K562 (cell line): ENCODE data around the gene PEDS1. TPM values are rescaled to one million over a fixed set of nuclear protein-coding genes. Genes with fewer than 3 reads are reported as not detected.
A peak's percentile ranks its signal among the peaks of the same experiment; 100 is the strongest.

Experiments used
- CHD1 ChIP-seq: fragments of 200-600 bp; sonication (generic); IDR thresholded peaks from one replicate; pipeline ENCODE4 v1.6.1; 2012; ENCODE audit warnings: mild to moderate bottlenecking, moderate library complexity, low read length, inconsistent platforms
- CREM ChIP-seq: IDR thresholded peaks from 2 replicates; pipeline ENCODE4 v1.6.1; 2014; ENCODE audit warnings: antibody characterized with exemption, low read depth
- DNMT1 ChIP-seq: fragments of 450-650 bp; IDR thresholded peaks from 2 replicates; pipeline ENCODE4 v1.6.1; 2016; ENCODE audit warnings: antibody characterized with exemption, mild to moderate bottlenecking
- GTF2A2 ChIP-seq: IDR thresholded peaks from 2 replicates; pipeline ENCODE4 v1.6.1; 2016; ENCODE audit warnings: mild to moderate bottlenecking, missing genetic modification characterization, missing compliant biosample characterization
- HDAC1 ChIP-seq, 2 experiments: fragments of 450-650 bp; IDR thresholded peaks; 2 replicates each; pipeline ENCODE4 v1.6.1; 2016 to 2017; ENCODE audit warnings: inconsistent platforms in 1 of 2, mild to moderate bottlenecking in 1 of 2, moderate library complexity in 1 of 2
- KDM1A ChIP-seq, 2 experiments: fragments of 450-650 bp; IDR thresholded peaks; 2 replicates each; pipeline ENCODE4 v1.6.1; 2016; ENCODE audit warnings: mild to moderate bottlenecking in 2 of 2
- NONO ChIP-seq, 2 experiments: fragments of 200-400 bp in 1 of 2; fragments of 450-650 bp in 1 of 2; formaldehyde crosslinking in 1 of 2; IDR thresholded peaks; 2 replicates each; pipeline ENCODE4 v1.6.1; 2017; ENCODE audit warnings: low read depth in 2 of 2, mild to moderate bottlenecking in 2 of 2, moderate library complexity in 2 of 2, low read length in 1 of 2
- SPI1 ChIP-seq: IDR thresholded peaks from 2 replicates; pipeline ENCODE4 v1.6.1; 2011; ENCODE audit warnings: low read depth, low read length, control low read depth, borderline replicate concordance
- SRSF7 ChIP-seq: fragments of 200-400 bp; formaldehyde crosslinking; optimal IDR thresholded peaks from 2 replicates; pipeline ENCODE3; 2017; ENCODE audit warnings: mild to moderate bottlenecking, low read depth, low read length
- TARDBP ChIP-seq: fragments of 450-650 bp; IDR thresholded peaks from 2 replicates; pipeline ENCODE4 v1.6.1; 2016
- ZNF586 ChIP-seq: fragments of 450-650 bp; formaldehyde crosslinking; conservative IDR thresholded peaks from 2 replicates; pipeline ENCODE4 v1.4.0; 2020; ENCODE audit warnings: mild to moderate bottlenecking, moderate library complexity
- ZNF77 ChIP-seq: fragments of 250-450 bp; sonication (Bioruptor Pico); IDR thresholded peaks from 2 replicates; pipeline ENCODE4 v1.5.0; 2020
- polyA plus RNA-seq, 8 experiments: library from polyadenylated mRNA; depleted of rRNA in 4 of 8; stranded (reverse) in 5 of 8; unstranded in 3 of 8; fragments of >200 nt; fragmentation: Nextera tagmentation in 2 of 8; fragmentation: Illumina TruSeq in 1 of 8; extraction: Ambion mirVana in 2 of 8; extraction: Trizol in 1 of 8; gene quantifications; 2 replicates each; pipeline versions ENCODE4 v1.2.1 to v1.2.3, GENCODE V29; 2011 to 2014; ENCODE audit warnings: inconsistent platforms in 1 of 8, missing spikeins in 1 of 8
- total RNA-seq, 7 experiments: library from RNA; depleted of rRNA in 6 of 7; stranded (reverse); fragments of >200 nt in 6 of 7; fragmentation: Illumina TruSeq in 2 of 7; extraction: Trizol in 2 of 7; gene quantifications; 2 replicates each; pipeline versions ENCODE4 v1.2.1 to v1.2.3, GENCODE V29; 2011 to 2021; ENCODE audit warnings: low replicate concordance in 1 of 7
- TF ChIP-seq, protein P1 (sequence below): sonication (generic); formaldehyde crosslinking; IDR thresholded peaks from 2 replicates; pipeline ENCODE4 v1.8.0; 2022; ENCODE audit warnings: missing genetic modification reagents, mild to moderate bottlenecking, moderate library complexity, borderline replicate concordance
- TF ChIP-seq, protein P2 (sequence below): IDR thresholded peaks from 2 replicates; pipeline ENCODE4 v1.6.1; 2012; ENCODE audit warnings: low read depth, low read length, improper control_type of control experiment, borderline replicate concordance
- TF ChIP-seq, protein P3 (sequence below), 2 experiments: fragments of 250-450 bp in 1 of 2; fragments of 450-650 bp in 1 of 2; sonication (Bioruptor Pico) in 1 of 2; IDR thresholded peaks; 2 replicates each; pipeline versions ENCODE4 v1.6.1 to v1.8.0; 2016 to 2021; ENCODE audit warnings: mild to moderate bottlenecking in 2 of 2, moderate library complexity in 2 of 2, missing compliant biosample characterization in 1 of 2, missing genetic modification characterization in 1 of 2
- TF ChIP-seq, protein P4 (sequence below): fragments of 250-450 bp; sonication (Bioruptor Pico); IDR thresholded peaks from 2 replicates; pipeline ENCODE4 v1.4.0; 2020; ENCODE audit warnings: mild to moderate bottlenecking, moderate library complexity
- TF ChIP-seq, protein P5 (sequence below): fragments of 250-450 bp; sonication (Bioruptor Pico); IDR thresholded peaks from 2 replicates; pipeline ENCODE4 v1.4.0; 2020; ENCODE audit warnings: mild to moderate bottlenecking
- TF ChIP-seq, protein P6 (sequence below): sonication (generic); formaldehyde crosslinking; IDR thresholded peaks from 2 replicates; pipeline ENCODE4 v1.8.0; 2022; ENCODE audit warnings: mild to moderate bottlenecking, missing genetic modification reagents

Gene PEDS1
- total and polyA plus RNA-seq, 9 of the 15 experiments (the other 6 are each of a cell fraction or from before 2014, with no cell fraction given), result 2.9 to 38.5 (median 24.2) TPM

DNA sequence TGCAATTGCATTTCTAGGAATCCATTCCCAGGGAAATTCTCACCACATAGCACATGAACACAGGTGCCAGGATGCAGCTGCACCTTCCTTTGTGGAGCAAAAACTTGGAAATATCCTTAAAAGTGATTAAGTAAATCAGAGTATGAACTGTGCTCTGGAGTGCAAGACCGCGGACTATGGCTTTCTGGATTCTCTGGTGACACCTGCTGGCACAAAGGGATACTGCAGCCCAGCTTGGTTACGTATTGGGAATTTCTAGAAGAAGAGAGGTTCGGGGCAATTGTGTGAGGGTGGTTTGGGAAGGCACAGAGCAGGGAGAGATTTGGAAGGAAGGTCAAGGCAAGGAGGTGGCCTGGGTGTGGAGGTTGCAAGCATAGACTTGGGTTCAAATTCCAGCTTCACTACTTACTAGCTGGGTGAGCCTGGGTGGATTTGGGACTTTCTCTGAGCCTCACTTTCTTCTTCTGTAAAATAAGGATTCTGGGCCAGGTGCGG, 15.9 kb upstream of the PEDS1 start (continued):
- TF ChIP-seq, protein P1, sequence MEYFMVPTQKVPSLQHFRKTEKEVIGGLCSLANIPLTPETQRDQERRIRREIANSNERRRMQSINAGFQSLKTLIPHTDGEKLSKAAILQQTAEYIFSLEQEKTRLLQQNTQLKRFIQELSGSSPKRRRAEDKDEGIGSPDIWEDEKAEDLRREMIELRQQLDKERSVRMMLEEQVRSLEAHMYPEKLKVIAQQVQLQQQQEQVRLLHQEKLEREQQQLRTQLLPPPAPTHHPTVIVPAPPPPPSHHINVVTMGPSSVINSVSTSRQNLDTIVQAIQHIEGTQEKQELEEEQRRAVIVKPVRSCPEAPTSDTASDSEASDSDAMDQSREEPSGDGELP (CRISPR knock-in tag), result no peak
- TF ChIP-seq SRSF7, result no peak
- TF ChIP-seq NONO (IDR thresholded peaks at IDR 0.05; ENCODE audit: low read depth in 2 of 2, low read length in 1 of 2), result no peak
- TF ChIP-seq, protein P2, sequence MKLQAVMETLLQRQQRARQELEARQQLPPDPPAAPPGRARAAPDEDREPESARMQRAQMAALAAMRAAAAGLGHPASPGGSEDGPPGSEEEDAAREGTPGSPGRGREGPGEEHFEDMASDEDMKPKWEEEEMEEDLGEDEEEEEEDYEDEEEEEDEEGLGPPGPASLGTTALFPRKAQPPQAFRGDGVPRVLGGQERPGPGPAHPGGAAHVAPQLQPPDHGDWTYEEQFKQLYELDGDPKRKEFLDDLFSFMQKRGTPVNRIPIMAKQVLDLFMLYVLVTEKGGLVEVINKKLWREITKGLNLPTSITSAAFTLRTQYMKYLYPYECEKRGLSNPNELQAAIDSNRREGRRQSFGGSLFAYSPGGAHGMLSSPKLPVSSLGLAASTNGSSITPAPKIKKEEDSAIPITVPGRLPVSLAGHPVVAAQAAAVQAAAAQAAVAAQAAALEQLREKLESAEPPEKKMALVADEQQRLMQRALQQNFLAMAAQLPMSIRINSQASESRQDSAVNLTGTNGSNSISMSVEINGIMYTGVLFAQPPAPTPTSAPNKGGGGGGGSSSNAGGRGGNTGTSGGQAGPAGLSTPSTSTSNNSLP, result no peak
- TF ChIP-seq, protein P3, sequence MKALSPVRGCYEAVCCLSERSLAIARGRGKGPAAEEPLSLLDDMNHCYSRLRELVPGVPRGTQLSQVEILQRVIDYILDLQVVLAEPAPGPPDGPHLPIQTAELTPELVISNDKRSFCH (CRISPR knock-in tag; IDR thresholded peaks at IDR 0.05), result no peak
- TF ChIP-seq, protein P3 (tag; IDR thresholded peaks at IDR 0.05), result no peak
- TF ChIP-seq DNMT1, result no peak
- TF ChIP-seq KDM1A (IDR thresholded peaks at IDR 0.05), result peak; percentile 67 to 80
- TF ChIP-seq TARDBP, result 0 out of 2 replicates have a peak, but pooled peaks have one; percentile 73
- TF ChIP-seq CHD1, result no peak
- no peak for TF ChIP-seq SPI1
- TF ChIP-seq, protein P4, sequence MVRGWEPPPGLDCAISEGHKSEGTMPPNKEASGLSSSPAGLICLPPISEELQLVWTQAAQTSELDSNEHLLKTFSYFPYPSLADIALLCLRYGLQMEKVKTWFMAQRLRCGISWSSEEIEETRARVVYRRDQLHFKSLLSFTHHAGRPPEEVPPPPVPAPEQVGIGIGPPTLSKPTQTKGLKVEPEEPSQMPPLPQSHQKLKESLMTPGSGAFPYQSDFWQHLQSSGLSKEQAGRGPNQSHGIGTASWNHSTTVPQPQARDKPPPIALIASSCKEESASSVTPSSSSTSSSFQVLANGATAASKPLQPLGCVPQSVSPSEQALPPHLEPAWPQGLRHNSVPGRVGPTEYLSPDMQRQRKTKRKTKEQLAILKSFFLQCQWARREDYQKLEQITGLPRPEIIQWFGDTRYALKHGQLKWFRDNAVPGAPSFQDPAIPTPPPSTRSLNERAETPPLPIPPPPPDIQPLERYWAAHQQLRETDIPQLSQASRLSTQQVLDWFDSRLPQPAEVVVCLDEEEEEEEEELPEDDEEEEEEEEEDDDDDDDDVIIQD (CRISPR knock-in tag), result no peak
- TF ChIP-seq, protein P5, sequence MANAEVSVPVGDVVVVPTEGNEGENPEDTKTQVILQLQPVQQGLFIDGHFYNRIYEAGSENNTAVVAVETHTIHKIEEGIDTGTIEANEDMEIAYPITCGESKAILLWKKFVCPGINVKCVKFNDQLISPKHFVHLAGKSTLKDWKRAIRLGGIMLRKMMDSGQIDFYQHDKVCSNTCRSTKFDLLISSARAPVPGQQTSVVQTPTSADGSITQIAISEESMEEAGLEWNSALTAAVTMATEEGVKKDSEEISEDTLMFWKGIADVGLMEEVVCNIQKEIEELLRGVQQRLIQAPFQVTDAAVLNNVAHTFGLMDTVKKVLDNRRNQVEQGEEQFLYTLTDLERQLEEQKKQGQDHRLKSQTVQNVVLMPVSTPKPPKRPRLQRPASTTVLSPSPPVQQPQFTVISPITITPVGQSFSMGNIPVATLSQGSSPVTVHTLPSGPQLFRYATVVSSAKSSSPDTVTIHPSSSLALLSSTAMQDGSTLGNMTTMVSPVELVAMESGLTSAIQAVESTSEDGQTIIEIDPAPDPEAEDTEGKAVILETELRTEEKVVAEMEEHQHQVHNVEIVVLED, result no peak
- TF ChIP-seq GTF2A2 (tag), result no peak
- peak; percentile 49; the same call in 1 of the 2 replicates for TF ChIP-seq CREM
- TF ChIP-seq ZNF586, result no peak
- TF ChIP-seq HDAC1 (IDR thresholded peaks at IDR 0.05), result no peak
- no peak for TF ChIP-seq ZNF77 (CRISPR knock-in tag)
- TF ChIP-seq, protein P6, sequence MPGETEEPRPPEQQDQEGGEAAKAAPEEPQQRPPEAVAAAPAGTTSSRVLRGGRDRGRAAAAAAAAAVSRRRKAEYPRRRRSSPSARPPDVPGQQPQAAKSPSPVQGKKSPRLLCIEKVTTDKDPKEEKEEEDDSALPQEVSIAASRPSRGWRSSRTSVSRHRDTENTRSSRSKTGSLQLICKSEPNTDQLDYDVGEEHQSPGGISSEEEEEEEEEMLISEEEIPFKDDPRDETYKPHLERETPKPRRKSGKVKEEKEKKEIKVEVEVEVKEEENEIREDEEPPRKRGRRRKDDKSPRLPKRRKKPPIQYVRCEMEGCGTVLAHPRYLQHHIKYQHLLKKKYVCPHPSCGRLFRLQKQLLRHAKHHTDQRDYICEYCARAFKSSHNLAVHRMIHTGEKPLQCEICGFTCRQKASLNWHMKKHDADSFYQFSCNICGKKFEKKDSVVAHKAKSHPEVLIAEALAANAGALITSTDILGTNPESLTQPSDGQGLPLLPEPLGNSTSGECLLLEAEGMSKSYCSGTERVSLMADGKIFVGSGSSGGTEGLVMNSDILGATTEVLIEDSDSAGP (CRISPR knock-in tag), result no peak
